GM12875 (cell line): Measurements from ENCODE around the gene NUP210.

Experiments used
- H3K4me3 ChIP-seq: one replicate; pipeline ENCODE4 v1.5.1; 2011; ENCODE audit warnings: low read depth, low read length, control low read depth
- TF ChIP-seq, protein P1 (sequence below): IDR thresholded peaks from 2 replicates; pipeline ENCODE4 v1.5.1; 2011; ENCODE audit warnings: low read depth, mild to moderate bottlenecking, control low read depth, inconsistent platforms, low read length, moderate library complexity, borderline replicate concordance; ENCODE audit not compliant: insufficient read depth

The NUP210 gene

DNA sequence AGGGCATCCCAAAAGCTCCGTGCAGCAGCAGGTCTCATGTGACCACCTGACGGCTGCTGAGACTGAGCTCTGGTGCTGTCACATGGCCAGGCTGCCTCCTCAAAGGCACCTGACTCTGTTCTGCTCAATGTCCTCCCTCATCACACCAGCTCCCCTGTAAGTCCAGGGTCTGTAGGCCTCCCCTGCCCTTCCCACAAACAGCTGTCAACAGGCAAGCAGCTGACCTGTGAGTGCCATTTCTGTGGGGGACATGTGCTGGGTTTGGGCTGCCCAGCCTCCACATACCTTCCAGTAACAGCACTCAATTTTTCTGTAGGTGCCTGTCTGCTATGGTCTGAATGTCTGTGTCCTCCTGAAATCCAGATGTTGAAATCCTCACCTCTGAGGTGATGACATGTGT lies 11.2 kb downstream of the NUP210 start:
- no peak overlapping the region for H3K4me3 ChIP-seq

DNA sequence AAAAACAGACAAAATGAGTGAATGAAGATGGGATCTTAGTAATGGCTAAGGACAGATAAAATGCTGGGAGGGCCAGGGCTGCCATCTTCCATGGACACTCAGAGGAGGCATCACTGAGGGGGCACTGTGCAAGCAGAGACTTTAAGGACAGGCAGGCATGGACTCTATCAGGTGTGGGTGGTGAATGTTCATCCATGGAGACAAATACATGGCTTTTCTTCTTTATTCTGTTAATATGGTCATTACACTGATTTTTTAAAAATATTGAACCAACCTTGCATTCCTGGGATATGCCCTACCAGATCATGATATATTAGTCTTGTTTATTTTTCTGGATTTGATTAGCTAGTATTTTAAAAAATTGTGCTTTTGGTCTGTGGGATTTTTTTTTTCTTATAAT lies 12.2 kb downstream of the NUP210 start:
- TF ChIP-seq, protein P1, sequence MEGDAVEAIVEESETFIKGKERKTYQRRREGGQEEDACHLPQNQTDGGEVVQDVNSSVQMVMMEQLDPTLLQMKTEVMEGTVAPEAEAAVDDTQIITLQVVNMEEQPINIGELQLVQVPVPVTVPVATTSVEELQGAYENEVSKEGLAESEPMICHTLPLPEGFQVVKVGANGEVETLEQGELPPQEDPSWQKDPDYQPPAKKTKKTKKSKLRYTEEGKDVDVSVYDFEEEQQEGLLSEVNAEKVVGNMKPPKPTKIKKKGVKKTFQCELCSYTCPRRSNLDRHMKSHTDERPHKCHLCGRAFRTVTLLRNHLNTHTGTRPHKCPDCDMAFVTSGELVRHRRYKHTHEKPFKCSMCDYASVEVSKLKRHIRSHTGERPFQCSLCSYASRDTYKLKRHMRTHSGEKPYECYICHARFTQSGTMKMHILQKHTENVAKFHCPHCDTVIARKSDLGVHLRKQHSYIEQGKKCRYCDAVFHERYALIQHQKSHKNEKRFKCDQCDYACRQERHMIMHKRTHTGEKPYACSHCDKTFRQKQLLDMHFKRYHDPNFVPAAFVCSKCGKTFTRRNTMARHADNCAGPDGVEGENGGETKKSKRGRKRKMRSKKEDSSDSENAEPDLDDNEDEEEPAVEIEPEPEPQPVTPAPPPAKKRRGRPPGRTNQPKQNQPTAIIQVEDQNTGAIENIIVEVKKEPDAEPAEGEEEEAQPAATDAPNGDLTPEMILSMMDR = no peak
- no peak overlapping the region for H3K4me3 ChIP-seq

More for the DNA sequence above, 11.2 kb downstream of the NUP210 start:
- TF ChIP-seq, protein P1 = no peak

DNA sequence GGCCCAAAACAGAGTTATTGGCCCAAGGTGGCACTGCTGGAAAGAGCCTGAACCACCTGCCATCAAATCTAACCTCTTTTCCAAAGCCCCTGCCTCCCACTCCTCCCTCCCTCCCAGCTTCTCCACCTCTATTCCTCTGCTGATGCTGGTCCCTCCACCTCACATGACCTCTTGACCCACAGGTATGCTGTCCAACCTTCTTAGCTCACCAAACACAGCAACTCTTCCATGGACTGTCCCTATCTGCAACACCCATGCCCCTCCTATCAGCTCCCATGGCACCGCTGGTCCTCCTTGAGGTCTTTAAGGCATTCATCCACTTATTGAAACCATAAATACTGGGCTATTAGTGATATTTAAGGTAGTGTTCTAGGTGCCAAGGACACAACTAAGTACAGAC lies 12.6 kb downstream of the NUP210 start:
- no peak overlapping the region for H3K4me3 ChIP-seq
- TF ChIP-seq, protein P1 = no peak

DNA sequence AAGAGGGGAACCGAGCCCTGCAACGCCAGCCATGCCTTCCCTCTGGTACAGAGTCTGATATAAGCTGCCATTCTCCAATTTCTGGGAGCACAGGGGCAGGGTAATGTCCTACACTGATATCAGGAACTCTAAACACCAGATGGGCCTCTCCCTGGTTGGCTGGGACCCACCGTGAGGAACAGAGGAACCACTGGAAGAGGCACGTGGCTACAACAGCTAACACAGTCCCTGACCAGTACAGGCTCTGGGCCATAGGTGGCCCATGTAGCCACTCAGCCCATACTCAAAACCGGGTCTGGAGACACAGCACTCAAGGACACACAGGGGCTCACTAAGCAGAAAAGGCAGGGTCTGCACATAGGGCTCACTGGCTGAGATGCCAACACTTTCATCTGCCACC lies 13.9 kb downstream of the NUP210 start:
- H3K4me3 ChIP-seq = no peak overlapping the region
- TF ChIP-seq, protein P1 = no peak

DNA sequence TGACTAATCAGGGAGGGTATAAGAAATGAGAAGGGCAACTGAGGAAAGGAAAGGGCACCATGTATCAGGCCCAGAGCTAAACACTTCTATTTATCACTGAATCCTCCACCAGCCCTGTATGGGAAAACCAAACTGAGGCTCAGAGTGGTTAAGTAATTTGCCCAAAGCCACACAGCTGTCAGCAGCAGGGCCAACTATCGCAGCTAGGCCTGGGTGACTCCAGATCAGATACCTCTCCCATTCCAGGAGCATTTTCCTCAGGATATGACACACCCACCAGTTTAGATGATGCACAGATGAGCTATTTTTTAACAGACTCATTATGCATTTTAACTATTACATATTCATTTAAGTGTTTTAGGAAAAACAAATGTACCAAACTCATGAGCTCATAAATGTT lies 14.5 kb downstream of the NUP210 start:
- TF ChIP-seq, protein P1 = no peak
- no peak overlapping the region for H3K4me3 ChIP-seq

DNA sequence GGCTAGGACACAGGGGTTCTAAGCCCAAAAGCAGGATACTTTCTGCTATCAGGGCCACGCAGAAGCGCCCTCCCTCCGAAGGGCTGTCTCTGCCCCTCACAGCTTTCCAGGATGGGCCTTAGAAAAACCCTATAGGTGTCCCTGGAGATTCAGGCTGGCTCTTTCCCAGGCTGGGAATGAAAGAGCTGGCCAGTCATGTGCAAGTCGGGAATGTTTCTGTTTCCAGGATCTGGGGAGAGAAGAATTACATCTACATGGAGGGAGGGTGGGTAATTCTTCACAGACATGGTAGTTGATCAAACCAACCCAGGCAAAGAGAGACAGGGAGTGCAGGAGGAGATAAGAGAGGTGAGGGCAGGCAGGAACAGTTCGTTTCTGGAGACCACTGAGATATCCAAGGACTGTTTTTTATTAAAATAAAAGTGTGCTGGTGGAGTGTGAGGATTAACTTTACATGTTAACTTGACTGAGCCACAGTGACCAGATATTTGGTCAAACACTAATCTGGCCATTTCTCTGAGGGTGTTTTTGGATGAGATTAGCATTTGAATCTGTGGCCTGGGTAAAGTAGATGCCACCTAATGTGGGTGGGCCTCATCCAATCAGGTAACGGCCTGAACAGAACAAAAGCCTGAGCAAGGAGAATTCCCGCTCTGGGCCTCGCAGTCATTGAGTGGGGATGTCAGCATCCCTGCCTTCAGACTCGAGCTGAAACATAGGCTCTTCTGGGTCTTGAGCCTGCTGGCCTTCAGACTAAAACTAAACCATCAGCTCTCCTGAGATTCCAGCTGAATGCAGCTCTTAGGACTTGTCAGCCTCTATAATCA lies 15.3 kb downstream of the NUP210 start:
- H3K4me3 ChIP-seq = no peak overlapping the region
- TF ChIP-seq, protein P1 = no peak

DNA sequence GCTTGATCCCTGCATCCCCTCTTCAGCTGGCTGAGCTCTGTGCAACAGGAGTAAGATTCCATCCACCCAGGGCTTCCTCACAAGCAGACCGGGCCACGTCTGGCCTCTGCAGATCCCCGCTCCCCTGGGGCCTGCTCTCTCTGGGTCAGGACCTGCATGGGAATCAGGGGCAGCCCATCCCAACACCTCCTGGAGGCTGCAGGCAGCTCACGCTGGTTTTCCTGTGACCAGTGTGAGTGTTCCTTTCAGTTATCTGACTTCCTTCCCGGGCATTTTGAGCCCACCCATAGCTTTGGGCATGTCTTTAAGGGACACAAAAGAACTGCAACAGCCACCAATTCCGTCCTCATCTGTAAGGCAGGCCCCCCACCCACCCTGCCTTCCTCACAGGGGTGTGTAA lies 16.3 kb downstream of the NUP210 start:
- no peak overlapping the region for H3K4me3 ChIP-seq
- TF ChIP-seq, protein P1 = no peak
